ENCODE data around the gene KCND3. TPM values are rescaled to one million over a fixed set of nuclear protein-coding genes. Genes with fewer than 3 reads are reported as not detected.

The KCND3 gene
- polyA plus RNA-seq, 3 donors: not detected

GRCh38 chr1:111784273-111784901 is 205.1 kb downstream of the KCND3 start:
- Histone ChIP-seq H3K9me3 (replicated peaks in 1 of 2; ENCODE audit: control insufficient read depth in 1 of 2, insufficient read depth in 1 of 2, low read length in 2 of 2) (no peaks in the 10 kb centered on the region), H3K4me2 (replicated peaks; ENCODE audit: extremely low read depth, low read length, poor library complexity, severe bottlenecking) (no peak overlapping the region), H3K27me3 (ENCODE audit: control insufficient read depth in 2 of 2, insufficient read depth in 2 of 2, low read length in 2 of 2) (peaks cover 3 to 6% of the 10 kb centered on the region in 2 donors), H3K79me2 (ENCODE audit: insufficient read depth, low read length) (no peaks in the 10 kb centered on the region), H4K20me1 (ENCODE audit: insufficient read depth, low read length) (no peaks in the 10 kb centered on the region), H3K4me1 (ENCODE audit: control insufficient read depth in 1 of 2, insufficient read depth in 2 of 2, low read length in 2 of 2) (no peaks in the 10 kb centered on the region), H3K4me3 (replicated peaks in 1 of 3; ENCODE audit: low read depth in 2 of 3, low read length in 3 of 3) (no peak overlapping the region), H3K36me3 (replicated peaks in 1 of 2; ENCODE audit: control insufficient read depth in 1 of 2, insufficient read depth in 2 of 2, low read length in 2 of 2) (no peaks in the 10 kb centered on the region), H3K27ac (ENCODE audit: low read depth in 1 of 2, low read length in 2 of 2) (no peak overlapping the region), H2AFZ (ENCODE audit: insufficient read depth, low read depth, low read length, poor library complexity, severe bottlenecking) (no peak overlapping the region), H3K9ac (ENCODE audit: insufficient read depth, low read length, poor library complexity, severe bottlenecking) (no peak overlapping the region)
- DNase-seq: no peak
- H3K36me3 Mint-ChIP-seq: no peaks in the 10 kb centered on the region
- intact Hi-C loops (cut with micrococcal nuclease): loop anchor here in 1 of 2 donors (5.0 kb wide), 1 partner anchor 737 kb away; no protein-coding TSS in a partner anchor
- 86% methylated on average over 1 of the region's 4 CpGs for WGBS (ENCODE audit: insufficient coverage)
- TF ChIP-seq CTCF (IDR thresholded peaks at IDR 0.05): no peak
- H3K4me3 Mint-ChIP-seq: no peak overlapping the region
- no peaks in the 10 kb centered on the region for H3K9me3 Mint-ChIP-seq
- H3K27me3 Mint-ChIP-seq (ENCODE audit: low read depth in 3 of 3): peaks cover 4 to 18% (median 11%) of the 10 kb centered on the region in 3 donors
- H3K4me1 Mint-ChIP-seq: no peaks in the 10 kb centered on the region
- H3K27ac Mint-ChIP-seq: no peak overlapping the region

GRCh38 chr1:111779546-111779945 is 209.9 kb downstream of the KCND3 start:
- no peaks in the 10 kb centered on the region for H4K20me1 ChIP-seq (ENCODE audit: insufficient read depth, low read length)
- H3K4me1 Mint-ChIP-seq: no peaks in the 10 kb centered on the region
- WGBS (ENCODE audit: insufficient coverage): no CpG with 5 or more reads among the region's 2 CpGs
- no peak for DNase-seq
- no peak overlapping the region for H3K27ac Mint-ChIP-seq
- H3K36me3 ChIP-seq (replicated peaks in 1 of 2; ENCODE audit: control insufficient read depth in 1 of 2, insufficient read depth in 2 of 2, low read length in 2 of 2): no peaks in the 10 kb centered on the region
- H3K9me3 ChIP-seq (replicated peaks in 1 of 2; ENCODE audit: control insufficient read depth in 1 of 2, insufficient read depth in 1 of 2, low read length in 2 of 2): no peaks in the 10 kb centered on the region
- H3K79me2 ChIP-seq (ENCODE audit: insufficient read depth, low read length): no peaks in the 10 kb centered on the region
- H3K27ac ChIP-seq (ENCODE audit: low read depth in 1 of 2, low read length in 2 of 2): no peak overlapping the region
- peaks cover 0 to 1% (median 0%) of the 10 kb centered on the region in 7 donors for H3K9me3 Mint-ChIP-seq
- peaks cover 2 to 3% of the 10 kb centered on the region in 2 donors for H3K27me3 ChIP-seq (ENCODE audit: control insufficient read depth in 2 of 2, insufficient read depth in 2 of 2, low read length in 2 of 2)
- no peaks in the 10 kb centered on the region for H3K36me3 Mint-ChIP-seq
- no peak for TF ChIP-seq CTCF (IDR thresholded peaks at IDR 0.05)
- intact Hi-C loops (cut with micrococcal nuclease): no loop called here
- no peak overlapping the region for H3K4me3 Mint-ChIP-seq
- no peak overlapping the region for H3K4me3 ChIP-seq (replicated peaks in 1 of 3; ENCODE audit: low read depth in 2 of 3, low read length in 3 of 3)
- no peaks in the 10 kb centered on the region for H3K4me1 ChIP-seq (ENCODE audit: control insufficient read depth in 1 of 2, insufficient read depth in 2 of 2, low read length in 2 of 2)
- H3K9ac ChIP-seq (ENCODE audit: insufficient read depth, low read length, poor library complexity, severe bottlenecking): no peak overlapping the region
- H3K4me2 ChIP-seq (replicated peaks; ENCODE audit: extremely low read depth, low read length, poor library complexity, severe bottlenecking): no peak overlapping the region
- H3K27me3 Mint-ChIP-seq (ENCODE audit: low read depth in 3 of 3): peaks cover 8 to 15% (median 12%) of the 10 kb centered on the region in 3 donors
- no peak overlapping the region for H2AFZ ChIP-seq (ENCODE audit: insufficient read depth, low read depth, low read length, poor library complexity, severe bottlenecking)

Measured in CD14-positive monocyte (primary cell).